Adipocyte (in vitro differentiated cells): ENCODE measurements around the gene GRK1.

Source experiments
- DNase-seq: peaks from one replicate; pipeline ENCODE4 v3.0.0-alpha.2; 2015; ENCODE audit warnings: low read depth
- H3K27me3 ChIP-seq: replicated peaks from 2 replicates; pipeline ENCODE4 v1.7.0; 2013; ENCODE audit warnings: mild to moderate bottlenecking, low read length, moderate library complexity; ENCODE audit not compliant: control insufficient read depth, insufficient read depth
- H3K36me3 ChIP-seq: 2 replicates; pipeline ENCODE4 v1.7.0; 2013; ENCODE audit warnings: low read length, mild to moderate bottlenecking, moderate library complexity; ENCODE audit not compliant: control insufficient read depth, insufficient read depth, severe bottlenecking
- H3K4me1 ChIP-seq: 2 replicates; pipeline ENCODE4 v1.7.0; 2013; ENCODE audit warnings: mild to moderate bottlenecking, low read length, moderate library complexity; ENCODE audit not compliant: control insufficient read depth, insufficient read depth
- H3K4me3 ChIP-seq: 2 replicates; pipeline ENCODE4 v1.7.0; 2013; ENCODE audit warnings: mild to moderate bottlenecking, low read length, moderate library complexity
- H3K9ac ChIP-seq: 2 replicates; pipeline ENCODE4 v1.7.0; 2013; ENCODE audit warnings: mild to moderate bottlenecking, low read length, moderate library complexity
- H3K9me3 ChIP-seq: 2 replicates; pipeline ENCODE4 v1.7.0; 2013; ENCODE audit warnings: mild to moderate bottlenecking, low read length, moderate library complexity; ENCODE audit not compliant: control insufficient read depth

GRK1 gene

DNA sequence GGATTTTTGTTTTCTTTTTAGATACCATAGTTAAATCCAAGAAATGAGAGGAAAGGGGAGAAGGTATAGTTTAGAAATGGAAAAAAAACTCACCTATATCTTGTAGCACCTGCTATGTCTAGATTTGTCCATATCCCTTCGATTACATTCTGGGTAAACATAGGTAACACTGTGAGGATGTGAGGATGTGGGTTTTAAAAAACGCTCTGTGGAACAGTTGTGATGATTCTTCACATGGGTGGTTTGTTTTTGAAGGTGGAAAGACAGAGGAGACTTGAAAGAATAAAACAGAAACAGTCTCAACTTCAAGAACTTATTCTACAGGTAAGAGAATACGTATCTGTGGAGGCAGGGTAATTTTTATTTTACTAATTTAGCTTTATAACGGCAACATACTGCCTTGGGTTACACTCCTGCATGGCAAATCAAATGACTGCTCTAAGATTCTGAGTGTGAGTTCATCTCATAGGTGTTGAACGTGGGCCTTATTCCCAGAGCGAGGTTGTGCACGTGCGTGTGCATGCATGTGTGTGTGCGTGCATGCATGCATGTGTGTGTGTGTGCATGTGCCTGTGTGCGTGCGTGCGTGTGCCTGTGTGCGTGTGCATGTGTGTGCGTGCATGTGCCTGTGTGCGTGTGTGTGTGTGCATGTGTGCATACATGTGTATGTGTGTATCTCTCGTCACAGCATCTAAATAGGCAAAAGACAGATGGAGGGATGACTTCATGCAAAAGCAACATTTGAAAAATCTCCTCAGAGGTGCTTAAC lies 32.6 kb upstream of the GRK1 start:
- DNase-seq = no peak
- no peak overlapping the region for H3K9ac ChIP-seq
- H3K4me1 ChIP-seq = no peaks in the 10 kb centered on the region
- H3K27me3 ChIP-seq = no peaks in the 10 kb centered on the region
- no peaks in the 10 kb centered on the region for H3K9me3 ChIP-seq
- peaks cover 92% of the 10 kb centered on the region for H3K36me3 ChIP-seq
- no peak overlapping the region for H3K4me3 ChIP-seq

DNA sequence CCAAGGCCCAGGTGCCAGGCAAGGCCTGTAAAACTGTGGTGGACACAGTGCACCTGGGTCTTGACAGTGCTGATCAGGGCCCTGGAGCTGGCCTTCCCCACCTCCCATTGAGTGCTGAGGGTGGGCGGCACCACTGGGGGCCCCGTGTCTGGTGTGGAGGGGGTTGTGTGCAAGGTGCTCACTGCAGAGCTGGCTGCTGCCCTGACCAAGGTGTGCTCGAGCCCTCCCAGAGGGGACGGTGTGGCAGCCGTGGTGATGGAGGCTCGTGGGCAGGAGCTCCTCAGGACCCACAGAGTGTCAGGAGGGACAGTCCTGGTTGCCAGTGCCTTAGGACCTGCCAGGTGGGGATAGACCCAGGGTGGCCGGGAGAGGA lies 32.0 kb upstream of the GRK1 start:
- no peak overlapping the region for H3K4me3 ChIP-seq
- H3K4me1 ChIP-seq = no peaks in the 10 kb centered on the region
- no peaks in the 10 kb centered on the region for H3K27me3 ChIP-seq
- DNase-seq = no peak
- no peaks in the 10 kb centered on the region for H3K9me3 ChIP-seq
- H3K36me3 ChIP-seq = peaks cover 94% of the 10 kb centered on the region
- H3K9ac ChIP-seq = no peak overlapping the region

GRCh38 chr13:113635709-113636108 lies 31.3 kb upstream of the GRK1 start:
- DNase-seq = no peak
- no peak overlapping the region for H3K4me3 ChIP-seq
- H3K4me1 ChIP-seq = no peaks in the 10 kb centered on the region
- H3K9ac ChIP-seq = no peak overlapping the region
- no peaks in the 10 kb centered on the region for H3K9me3 ChIP-seq
- H3K36me3 ChIP-seq = peaks cover 96% of the 10 kb centered on the region
- no peaks in the 10 kb centered on the region for H3K27me3 ChIP-seq

DNA sequence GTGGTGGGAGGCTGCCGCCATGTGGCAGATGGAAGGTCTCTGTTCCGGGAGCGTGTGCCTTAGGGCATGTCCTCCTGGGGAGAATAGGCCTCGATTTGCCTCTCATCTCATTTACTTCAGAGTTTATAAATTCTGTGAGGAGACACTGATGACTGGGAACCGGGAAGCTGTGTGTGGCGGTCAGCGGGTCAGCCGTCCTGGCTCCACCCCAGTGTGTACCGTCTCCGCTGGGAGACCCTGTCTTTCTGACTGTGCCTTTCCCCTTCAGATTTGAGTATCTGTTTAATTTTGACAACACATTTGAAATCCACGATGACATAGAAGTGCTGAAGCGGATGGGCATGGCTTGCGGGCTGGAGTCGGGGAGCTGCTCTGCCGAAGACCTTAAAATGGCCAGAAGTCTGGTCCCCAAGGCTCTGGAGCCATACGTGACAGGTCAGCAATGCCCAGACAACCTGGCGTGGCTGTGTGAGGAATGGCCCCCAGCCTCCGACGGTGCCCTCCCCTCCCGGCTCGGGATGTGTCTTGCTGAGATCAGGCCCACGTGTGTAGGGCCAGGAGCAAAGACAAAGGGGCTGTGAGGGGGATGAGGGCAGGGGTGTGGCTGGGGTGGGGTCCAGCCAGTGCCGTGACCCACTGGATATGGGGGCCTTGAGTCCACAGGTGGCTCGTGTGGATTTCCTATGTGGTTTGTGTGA lies 30.6 kb upstream of the GRK1 start:
- Histone ChIP-seq H3K4me1 (no peaks in the 10 kb centered on the region), H3K9me3 (no peaks in the 10 kb centered on the region), H3K9ac (no peak overlapping the region), H3K27me3 (no peaks in the 10 kb centered on the region), H3K4me3 (no peak overlapping the region), H3K36me3 (peaks cover 93% of the 10 kb centered on the region)
- DNase-seq = no peak

DNA sequence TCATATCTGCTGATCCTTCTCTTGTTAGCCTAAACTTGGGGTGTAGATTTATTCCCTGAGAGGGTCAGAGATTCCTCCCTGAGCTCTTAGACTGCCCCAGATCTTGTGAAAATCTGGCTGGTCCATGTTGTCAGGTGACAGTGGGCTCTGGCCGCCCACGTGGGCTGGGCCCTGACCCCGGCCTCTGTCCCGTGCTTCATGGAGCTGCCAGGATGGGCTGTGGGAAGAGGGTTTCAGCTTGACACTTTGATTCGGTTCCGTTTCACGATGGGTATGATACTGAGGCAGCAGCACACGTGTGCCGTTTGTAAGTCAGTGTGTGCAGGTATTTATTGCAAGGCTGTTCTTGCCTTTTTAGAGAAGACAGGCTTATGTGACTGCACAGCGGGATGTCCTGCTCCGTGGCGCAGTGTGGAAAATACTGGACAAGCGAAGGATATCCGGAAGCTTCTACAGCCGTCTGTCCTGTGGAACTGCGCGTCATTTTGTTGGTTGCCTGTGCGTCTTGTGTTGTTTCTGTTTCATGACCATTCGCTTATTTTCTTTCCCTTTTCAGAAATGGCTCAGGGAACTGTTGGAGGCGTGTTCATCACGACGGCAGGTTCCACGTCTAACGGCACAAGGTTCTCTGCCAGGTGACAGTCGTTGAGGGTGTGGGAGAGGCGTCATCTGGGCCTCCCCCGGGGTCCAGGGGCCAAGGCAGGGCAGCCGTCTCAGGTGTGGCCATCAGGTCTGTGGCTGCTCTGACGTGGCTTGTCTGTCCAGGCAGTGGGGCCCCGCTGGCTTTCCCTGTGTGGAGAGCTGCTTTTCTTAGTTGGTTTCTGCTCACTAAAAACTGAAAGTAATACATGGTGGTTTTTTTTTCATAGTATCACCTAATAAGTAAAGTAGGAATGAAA lies 29.5 kb upstream of the GRK1 start:
- H3K9me3 ChIP-seq = no peaks in the 10 kb centered on the region
- no peak overlapping the region for H3K9ac ChIP-seq
- H3K4me3 ChIP-seq = no peak overlapping the region
- no peaks in the 10 kb centered on the region for H3K27me3 ChIP-seq
- peaks cover 85% of the 10 kb centered on the region for H3K36me3 ChIP-seq
- no peak for DNase-seq
- no peaks in the 10 kb centered on the region for H3K4me1 ChIP-seq

DNA sequence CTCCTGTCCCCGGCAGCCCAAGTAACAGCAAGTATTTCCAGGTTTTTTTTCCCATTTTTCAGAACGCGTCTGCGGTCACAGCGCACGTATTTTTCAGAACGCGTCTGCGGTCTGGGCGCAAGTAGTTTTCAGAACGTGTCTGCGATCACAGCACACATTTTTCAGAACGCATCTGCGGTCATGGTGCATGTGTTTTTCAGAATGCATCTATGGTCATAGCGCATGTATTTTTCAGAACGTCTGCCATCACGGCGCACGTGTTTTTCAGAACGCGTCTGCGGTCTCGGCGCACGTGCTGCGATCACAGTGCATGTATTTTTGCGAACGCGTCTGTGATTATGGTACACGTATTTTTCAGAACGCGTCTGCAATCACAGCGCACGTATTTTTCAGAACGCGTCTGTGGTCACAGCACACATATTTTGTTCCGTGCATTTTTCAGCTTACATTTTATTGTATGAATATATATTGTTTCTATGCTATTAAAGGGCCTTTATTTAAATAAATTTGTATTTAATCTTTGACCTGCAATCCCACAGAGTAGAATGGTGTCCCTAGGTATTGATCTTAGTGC lies 28.8 kb upstream of the GRK1 start:
- H3K4me1 ChIP-seq = no peaks in the 10 kb centered on the region
- H3K27me3 ChIP-seq = no peaks in the 10 kb centered on the region

GRCh38 chr13:113638806-113639205 lies 28.2 kb upstream of the GRK1 start:
- no peaks in the 10 kb centered on the region for H3K4me1 ChIP-seq
- no peak for DNase-seq
- H3K36me3 ChIP-seq = peaks cover 74% of the 10 kb centered on the region

More for the DNA sequence above, 28.8 kb upstream of the GRK1 start:
- no peak overlapping the region for H3K4me3 ChIP-seq
- H3K36me3 ChIP-seq = peaks cover 79% of the 10 kb centered on the region
- no peaks in the 10 kb centered on the region for H3K9me3 ChIP-seq
- no peak overlapping the region for H3K9ac ChIP-seq
- no peak for DNase-seq

DNA sequence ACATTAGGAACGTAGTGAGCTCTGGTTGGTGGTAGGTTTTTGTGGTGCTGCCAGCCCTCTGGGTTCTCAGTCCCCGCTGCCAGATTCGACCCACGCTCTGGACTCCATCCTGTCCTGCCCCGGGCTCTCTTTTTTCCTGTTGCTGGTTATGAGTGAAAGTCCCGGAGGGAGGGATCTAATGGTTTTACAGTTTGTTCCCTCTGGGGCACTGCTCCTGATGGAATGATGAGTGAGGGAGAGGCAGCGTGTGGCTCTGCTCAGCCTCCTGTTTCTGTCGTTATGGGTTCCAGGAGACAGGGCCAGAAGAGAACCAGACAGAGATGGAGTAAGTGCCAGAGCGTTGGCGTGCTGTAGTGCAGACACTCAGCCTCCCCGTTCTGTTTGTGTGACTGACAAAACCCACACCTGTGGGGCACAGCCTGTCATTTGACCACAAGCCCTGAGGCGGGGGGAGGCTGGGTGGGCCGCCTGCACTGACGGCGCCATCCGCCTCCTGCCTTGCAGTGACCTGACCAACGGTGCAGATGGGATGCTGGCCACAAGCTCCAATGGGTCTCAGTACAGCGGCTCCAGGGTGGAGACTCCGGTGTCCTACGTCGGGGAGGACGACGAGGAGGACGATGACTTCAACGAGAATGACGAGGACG lies 27.3 kb upstream of the GRK1 start:
- H3K9me3 ChIP-seq = no peaks in the 10 kb centered on the region
- no peaks in the 10 kb centered on the region for H3K4me1 ChIP-seq
- H3K4me3 ChIP-seq = no peak overlapping the region
- no peaks in the 10 kb centered on the region for H3K27me3 ChIP-seq
- DNase-seq = no peak
- H3K9ac ChIP-seq = no peak overlapping the region
- peaks cover 64% of the 10 kb centered on the region for H3K36me3 ChIP-seq

More at GRCh38 chr13:113638806-113639205, 28.2 kb upstream of the GRK1 start:
- no peaks in the 10 kb centered on the region for H3K27me3 ChIP-seq
- H3K9ac ChIP-seq = no peak overlapping the region
- no peak overlapping the region for H3K4me3 ChIP-seq
- H3K9me3 ChIP-seq = no peaks in the 10 kb centered on the region

DNA sequence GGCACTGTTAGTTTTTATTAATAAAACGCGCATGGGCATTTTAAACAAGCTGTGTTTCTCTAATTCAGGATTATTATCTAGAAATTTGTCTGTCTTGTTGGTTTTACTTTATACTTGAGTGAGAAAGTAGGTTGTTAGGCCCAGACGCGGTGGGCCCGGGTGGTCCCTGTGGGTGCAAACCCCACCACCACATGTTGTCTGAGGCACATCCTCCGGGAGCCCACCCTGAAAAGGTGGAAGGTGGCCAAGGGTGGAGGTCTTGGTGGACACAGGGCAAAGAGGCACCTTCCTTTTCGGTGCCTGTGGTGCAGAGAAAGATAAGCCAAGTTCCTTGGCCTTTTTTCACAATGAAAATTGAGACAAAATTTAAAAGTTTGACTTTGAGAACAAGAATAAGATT lies 25.6 kb upstream of the GRK1 start:
- no peaks in the 10 kb centered on the region for H3K4me1 ChIP-seq
- H3K36me3 ChIP-seq = peaks cover 47% of the 10 kb centered on the region
- H3K4me3 ChIP-seq = no peak overlapping the region
- no peak for DNase-seq
- H3K9me3 ChIP-seq = no peaks in the 10 kb centered on the region
- no peaks in the 10 kb centered on the region for H3K27me3 ChIP-seq
- no peak overlapping the region for H3K9ac ChIP-seq

GRCh38 chr13:113642563-113642962 lies 24.5 kb upstream of the GRK1 start:
- Histone ChIP-seq H3K9me3 (no peaks in the 10 kb centered on the region), H3K4me3 (no peak overlapping the region), H3K9ac (no peak overlapping the region), H3K27me3 (no peaks in the 10 kb centered on the region), H3K36me3 (peaks cover 36% of the 10 kb centered on the region), H3K4me1 (peaks cover 8% of the 10 kb centered on the region)
- no peak for DNase-seq
